SJCRH30 (cell line): ENCODE data around the gene CCNB2. TPM values are rescaled to one million over a fixed set of nuclear protein-coding genes. Genes with fewer than 3 reads are reported as not detected.
A peak's percentile ranks its signal among the peaks of the same experiment; 100 is the strongest.
"Not testable (repeated sequence)": the region's sequence is repeated elsewhere in the genome, so short reads cannot be mapped to it uniquely, and the experiment has no call there.

Source experiments
- DNase-seq, 2 experiments: peaks; one replicate each; pipeline ENCODE4 v3.0.0-alpha.2; 2015 to 2020
- H3K27ac ChIP-seq: fragments of 250-450 bp; sonication (Bioruptor Pico); 2 replicates; pipeline ENCODE4 v1.5.1; 2020; ENCODE audit warnings: mild to moderate bottlenecking, moderate library complexity
- H3K27me3 ChIP-seq: fragments of 250-450 bp; sonication (Bioruptor Pico); 2 replicates; pipeline ENCODE4 v1.5.1; 2020; ENCODE audit warnings: mild to moderate bottlenecking, moderate library complexity
- H3K36me3 ChIP-seq: fragments of 250-450 bp; sonication (Bioruptor Pico); 2 replicates; pipeline ENCODE4 v1.5.1; 2020; ENCODE audit warnings: mild to moderate bottlenecking, moderate library complexity
- H3K4me1 ChIP-seq: fragments of 250-450 bp; sonication (Bioruptor Pico); 2 replicates; pipeline ENCODE4 v1.5.1; 2020; ENCODE audit warnings: mild to moderate bottlenecking, moderate library complexity
- H3K4me3 ChIP-seq: fragments of 250-450 bp; sonication (Bioruptor Pico); 2 replicates; pipeline ENCODE4 v1.5.1; 2020; ENCODE audit warnings: mild to moderate bottlenecking, moderate library complexity
- H3K9me3 ChIP-seq: fragments of 250-450 bp; sonication (Bioruptor Pico); replicated peaks from 2 replicates; pipeline ENCODE4 v1.5.1; 2020; ENCODE audit warnings: mild to moderate bottlenecking, moderate library complexity
- total RNA-seq: library from RNA; depleted of rRNA; stranded (reverse); fragments of >200 nt; shearing (Covaris generic); gene quantifications from 2 replicates; pipeline ENCODE4 v1.2.3, GENCODE V29; 2014

CCNB2 gene
- total RNA-seq, 1 experiment from 2014 or later: 201 TPM

DNA sequence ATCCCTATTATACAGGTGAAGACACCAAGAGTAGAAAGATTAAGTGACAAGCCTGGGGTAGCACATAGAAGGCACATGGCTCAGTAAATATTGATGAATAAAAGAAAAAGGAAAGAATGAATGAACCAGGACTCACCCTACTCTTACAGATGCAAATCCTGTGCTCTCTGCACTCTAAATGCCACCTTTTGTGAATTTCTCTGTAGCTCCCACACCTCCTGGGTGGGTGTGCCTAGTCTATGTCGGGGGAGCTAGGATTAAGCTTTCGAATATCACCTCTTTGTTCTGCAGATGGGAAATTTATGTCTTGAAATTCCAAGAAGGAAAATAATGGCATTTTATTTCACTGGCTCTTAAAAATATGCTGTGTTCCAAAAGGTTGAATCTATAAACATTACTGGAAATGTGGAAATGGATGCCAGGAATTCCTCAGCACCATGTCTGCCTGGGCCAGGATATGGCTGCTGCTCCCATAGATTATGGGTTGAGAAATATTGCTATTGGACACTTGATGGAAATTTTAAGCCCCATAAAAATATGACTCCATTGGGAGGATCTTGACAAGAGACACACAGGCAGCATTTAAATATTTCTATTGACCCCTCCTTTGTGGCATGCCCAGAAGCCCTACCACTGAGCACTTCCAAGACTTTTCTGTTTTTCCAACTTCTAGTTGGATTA is 43.3 kb downstream of the CCNB2 start:
- Histone ChIP-seq H3K27ac (no peak overlapping the region), H3K4me1 (no peaks in the 10 kb centered on the region), H3K36me3 (peaks cover 63% of the 10 kb centered on the region), H3K27me3 (no peaks in the 10 kb centered on the region), H3K9me3 (no peaks in the 10 kb centered on the region), H3K4me3 (no peak overlapping the region)
- DNase-seq: no peak

DNA sequence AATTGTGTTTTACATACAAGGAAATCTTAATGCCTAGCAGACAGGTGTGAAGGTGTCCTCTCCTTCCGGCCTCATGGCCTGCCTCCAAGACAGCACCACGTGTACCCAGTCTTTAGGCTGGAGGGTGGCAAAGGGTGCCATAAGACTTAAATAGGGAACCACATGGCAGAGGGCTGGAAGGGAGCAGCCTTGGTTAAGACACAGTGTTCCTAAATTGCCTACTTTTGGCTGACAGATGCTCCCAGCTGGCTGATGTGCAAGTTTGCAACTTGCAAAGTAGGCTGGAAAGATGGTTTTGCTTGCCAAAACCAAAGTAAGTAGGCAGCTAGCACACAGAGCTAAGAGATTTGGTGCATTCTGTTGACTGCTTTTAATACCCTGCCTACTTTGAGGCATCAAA is 45.2 kb downstream of the CCNB2 start:
- H3K4me3 ChIP-seq: no peak overlapping the region
- no peak for DNase-seq
- H3K4me1 ChIP-seq: no peaks in the 10 kb centered on the region
- no peak overlapping the region for H3K27ac ChIP-seq
- H3K36me3 ChIP-seq: peaks cover 59% of the 10 kb centered on the region
- no peaks in the 10 kb centered on the region for H3K27me3 ChIP-seq
- no peaks in the 10 kb centered on the region for H3K9me3 ChIP-seq

DNA sequence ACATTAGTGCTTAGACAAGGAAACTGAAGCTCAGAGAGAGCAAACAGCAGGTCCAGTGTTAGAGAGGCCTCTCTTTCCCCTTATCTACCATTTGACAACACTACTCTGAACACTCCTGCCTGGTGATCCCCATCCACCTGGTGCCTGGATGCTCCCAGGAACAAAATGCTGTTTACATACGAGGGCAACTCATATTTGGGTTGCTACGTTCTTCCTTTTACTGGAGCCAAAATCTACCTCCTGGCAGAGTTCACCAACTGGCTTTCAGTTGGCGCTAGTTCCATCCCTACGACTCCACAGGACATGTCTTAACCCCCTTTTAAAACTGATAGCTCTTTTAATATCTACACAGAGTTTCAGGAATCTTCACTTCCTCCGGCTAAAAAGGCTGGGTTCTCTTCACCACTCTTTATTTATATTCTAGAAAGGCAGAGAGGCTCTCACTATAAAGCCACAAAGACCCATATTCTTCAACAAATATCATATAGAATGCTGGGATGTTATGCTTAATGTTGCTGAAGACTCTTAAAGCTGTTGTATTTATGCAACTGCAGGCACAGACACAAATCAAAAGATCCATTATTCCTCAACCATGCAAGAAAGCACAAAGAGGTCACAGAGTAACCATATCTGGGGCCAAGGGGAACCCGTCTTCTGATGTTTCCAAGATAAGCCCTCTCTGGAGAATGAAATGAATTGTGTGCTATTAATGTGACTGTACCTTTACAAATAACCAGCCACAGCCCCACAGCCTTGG is 47.9 kb downstream of the CCNB2 start:
- no peaks in the 10 kb centered on the region for H3K9me3 ChIP-seq
- no peak overlapping the region for H3K27ac ChIP-seq
- DNase-seq: no peak
- H3K36me3 ChIP-seq: peaks cover 62% of the 10 kb centered on the region
- no peaks in the 10 kb centered on the region for H3K4me1 ChIP-seq
- H3K4me3 ChIP-seq: no peak overlapping the region
- no peaks in the 10 kb centered on the region for H3K27me3 ChIP-seq

DNA sequence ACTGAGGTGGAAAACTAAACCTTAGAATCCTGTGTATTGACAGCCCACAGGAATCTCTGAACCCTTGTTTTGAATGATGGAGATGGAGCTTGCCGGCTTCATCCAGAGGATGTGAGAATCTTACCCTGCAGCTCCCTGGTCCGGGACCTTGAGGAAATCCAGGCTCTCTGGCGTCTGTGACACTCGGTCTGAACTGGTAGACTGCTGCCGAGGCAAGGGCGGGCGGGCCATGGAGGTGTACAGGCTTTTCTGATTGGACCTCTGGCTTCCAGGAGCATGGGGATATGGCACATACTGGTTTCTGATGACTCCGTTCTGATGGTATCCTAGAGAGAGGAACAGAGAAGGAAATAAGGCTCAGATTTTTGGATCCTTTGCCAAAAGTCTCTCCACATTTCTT is 48.5 kb downstream of the CCNB2 start:
- H3K4me3 ChIP-seq: no peak overlapping the region
- no peaks in the 10 kb centered on the region for H3K27me3 ChIP-seq
- peaks cover 60% of the 10 kb centered on the region for H3K36me3 ChIP-seq
- H3K9me3 ChIP-seq: no peaks in the 10 kb centered on the region
- H3K4me1 ChIP-seq: no peaks in the 10 kb centered on the region
- DNase-seq: no peak
- H3K27ac ChIP-seq: no peak overlapping the region

DNA sequence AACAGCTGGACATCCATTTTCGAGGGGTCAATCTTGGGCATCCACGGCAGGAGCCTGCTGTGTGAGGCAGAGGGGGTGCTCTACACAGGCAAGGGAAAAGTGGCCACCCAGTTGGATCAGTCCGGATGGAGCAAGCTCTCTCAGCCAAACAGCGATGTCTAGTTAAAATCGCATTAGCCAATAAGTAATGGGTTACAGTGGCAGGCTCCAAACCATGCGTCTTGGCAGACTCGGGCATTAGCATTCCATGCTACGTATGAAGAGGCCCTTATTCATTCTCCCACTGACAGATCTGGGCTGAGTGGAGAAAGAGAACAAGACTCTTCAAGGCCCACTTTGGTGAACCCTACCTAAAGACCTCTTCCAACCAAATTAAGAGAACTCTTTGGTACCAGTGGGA is 49.3 kb downstream of the CCNB2 start:
- Histone ChIP-seq H3K27me3 (no peaks in the 10 kb centered on the region), H3K9me3 (no peaks in the 10 kb centered on the region), H3K4me1 (no peaks in the 10 kb centered on the region), H3K27ac (no peak overlapping the region), H3K36me3 (peaks cover 59% of the 10 kb centered on the region), H3K4me3 (no peak overlapping the region)
- DNase-seq: no peak

DNA sequence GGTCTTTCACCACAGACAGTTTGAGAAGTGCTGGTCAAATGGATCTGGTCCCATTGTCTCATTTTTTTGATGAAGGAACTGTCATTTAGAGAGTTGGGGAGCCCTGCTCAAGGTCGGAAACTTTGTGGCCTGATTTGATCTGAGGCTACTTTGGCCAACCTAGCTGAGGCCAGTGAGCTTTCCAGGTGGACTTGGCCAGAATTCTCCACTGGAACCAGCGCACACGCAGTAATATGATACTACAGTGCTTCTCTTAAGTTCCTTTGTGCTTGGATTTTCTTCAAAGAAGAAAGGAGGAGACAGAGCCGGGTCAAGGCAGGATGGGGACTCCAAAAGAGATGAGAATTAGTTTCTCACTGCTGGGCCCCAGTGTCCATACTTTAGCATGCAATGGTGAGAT is 50.5 kb downstream of the CCNB2 start:
- Histone ChIP-seq H3K4me3 (no peak overlapping the region), H3K4me1 (no peaks in the 10 kb centered on the region), H3K27ac (no peak overlapping the region), H3K36me3 (peaks cover 56% of the 10 kb centered on the region), H3K9me3 (no peaks in the 10 kb centered on the region), H3K27me3 (no peaks in the 10 kb centered on the region)
- DNase-seq: no peak

DNA sequence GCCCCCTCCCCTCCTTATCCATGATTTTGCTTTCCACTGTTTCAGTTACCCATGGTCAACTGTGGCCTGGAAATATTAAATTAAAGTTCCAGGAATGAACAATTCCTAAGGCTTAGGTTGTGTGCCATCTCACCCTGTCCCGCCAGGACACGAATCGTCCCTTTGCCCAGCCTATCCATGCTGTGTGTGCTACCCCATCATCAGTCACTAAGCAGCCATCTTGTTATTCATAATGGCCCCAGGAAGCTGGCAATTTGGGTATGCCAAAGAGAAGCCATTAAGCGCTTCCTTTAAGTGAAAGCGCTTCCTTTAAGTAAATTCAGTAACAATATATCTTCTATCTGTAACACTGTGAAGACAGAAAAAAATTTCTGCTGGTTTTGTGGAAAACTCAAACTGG is 52.5 kb downstream of the CCNB2 start:
- Histone ChIP-seq H3K4me1 (no peaks in the 10 kb centered on the region), H3K36me3 (peaks cover 49% of the 10 kb centered on the region)

DNA sequence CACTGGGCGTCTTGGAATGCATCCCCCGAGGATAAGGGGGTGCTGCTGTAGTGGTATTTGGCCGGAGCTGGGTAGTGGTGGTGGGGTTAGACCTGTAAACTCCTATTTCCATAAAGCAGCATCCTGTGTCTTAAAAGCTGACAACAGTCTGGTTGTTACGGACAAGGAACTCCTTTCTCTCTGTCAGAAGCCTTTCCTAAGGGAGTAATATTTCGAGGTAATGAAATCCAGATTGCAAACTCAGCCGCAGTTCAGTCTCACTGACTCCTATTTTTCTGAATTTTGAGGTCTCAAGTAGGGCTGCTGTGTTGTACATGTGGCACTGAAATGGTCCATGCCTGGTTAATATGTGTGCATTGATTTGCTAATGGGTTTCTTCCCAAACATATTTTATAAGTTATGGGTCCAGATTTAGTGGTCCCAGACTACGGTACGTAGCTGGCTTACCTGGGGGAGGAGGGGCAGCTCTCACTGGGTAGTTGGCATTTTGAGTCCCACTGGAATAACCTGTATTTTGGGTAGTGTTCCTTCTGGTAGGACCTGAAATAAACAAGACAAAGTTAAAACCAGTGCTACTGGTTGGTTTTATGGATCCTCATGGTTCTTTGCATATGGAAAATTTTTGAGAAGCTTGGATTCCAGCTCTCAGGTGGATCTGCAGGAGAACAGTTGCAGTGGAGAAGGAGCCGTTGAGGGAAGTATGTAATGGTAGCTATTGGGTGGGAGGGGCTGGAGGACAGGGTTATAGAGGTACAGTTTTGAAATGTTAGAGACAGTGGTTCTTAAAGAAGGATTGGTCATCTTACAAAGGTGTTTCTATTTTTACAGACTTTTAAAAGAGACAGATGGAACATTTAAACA is 53.1 kb downstream of the CCNB2 start:
- H3K4me3 ChIP-seq: no peak overlapping the region
- H3K27me3 ChIP-seq: no peaks in the 10 kb centered on the region
- no peak overlapping the region for H3K27ac ChIP-seq
- no peaks in the 10 kb centered on the region for H3K9me3 ChIP-seq
- no peak for DNase-seq
- H3K36me3 ChIP-seq: peaks cover 45% of the 10 kb centered on the region
- no peaks in the 10 kb centered on the region for H3K4me1 ChIP-seq

More for the DNA sequence above, 52.5 kb downstream of the CCNB2 start:
- Histone ChIP-seq H3K27ac (no peak overlapping the region), H3K4me3 (no peak overlapping the region), H3K9me3 (no peaks in the 10 kb centered on the region), H3K27me3 (no peaks in the 10 kb centered on the region)
- DNase-seq: no peak

DNA sequence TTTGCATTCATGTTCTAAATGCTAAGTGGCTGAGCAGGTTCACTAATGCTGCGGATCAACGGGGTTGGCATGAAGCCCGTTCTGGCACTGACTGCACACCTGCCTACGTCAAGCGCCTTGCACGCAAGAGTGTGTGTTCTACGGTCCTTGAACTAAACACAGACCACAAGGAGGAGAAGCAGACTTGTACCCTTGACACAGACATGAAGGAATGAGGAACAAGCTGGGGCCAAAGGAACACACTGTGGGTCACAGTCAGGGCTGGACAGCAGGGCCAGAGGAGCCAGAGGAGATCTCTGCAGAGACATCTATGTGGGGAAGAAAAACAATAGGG is 53.7 kb downstream of the CCNB2 start:
- no peaks in the 10 kb centered on the region for H3K9me3 ChIP-seq
- no peak overlapping the region for H3K4me3 ChIP-seq
- H3K36me3 ChIP-seq: peaks cover 43% of the 10 kb centered on the region
- no peaks in the 10 kb centered on the region for H3K27me3 ChIP-seq
- H3K27ac ChIP-seq: no peak overlapping the region
- DNase-seq: no peak
- no peaks in the 10 kb centered on the region for H3K4me1 ChIP-seq

DNA sequence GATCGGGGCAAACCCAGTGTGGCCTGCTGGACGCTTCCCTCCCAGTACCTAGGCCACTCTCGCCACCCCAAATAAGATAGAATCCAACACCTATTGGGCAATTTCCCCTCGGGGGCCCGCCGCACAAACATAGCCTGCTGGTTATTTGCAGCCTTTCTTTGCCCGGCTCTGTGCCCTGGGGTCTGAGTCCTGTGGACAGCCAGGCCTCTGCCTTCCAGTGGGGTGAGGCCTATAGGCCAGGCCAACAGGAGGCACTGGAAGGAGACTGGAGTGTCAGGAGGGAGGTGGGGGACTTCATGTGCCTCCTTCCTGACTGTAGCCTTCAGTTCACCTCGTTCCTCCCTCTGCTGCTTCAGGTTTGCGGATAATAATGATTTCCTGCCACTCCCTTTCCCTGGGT is 54.3 kb downstream of the CCNB2 start:
- peaks cover 39% of the 10 kb centered on the region for H3K36me3 ChIP-seq
- DNase-seq: no peak

DNA sequence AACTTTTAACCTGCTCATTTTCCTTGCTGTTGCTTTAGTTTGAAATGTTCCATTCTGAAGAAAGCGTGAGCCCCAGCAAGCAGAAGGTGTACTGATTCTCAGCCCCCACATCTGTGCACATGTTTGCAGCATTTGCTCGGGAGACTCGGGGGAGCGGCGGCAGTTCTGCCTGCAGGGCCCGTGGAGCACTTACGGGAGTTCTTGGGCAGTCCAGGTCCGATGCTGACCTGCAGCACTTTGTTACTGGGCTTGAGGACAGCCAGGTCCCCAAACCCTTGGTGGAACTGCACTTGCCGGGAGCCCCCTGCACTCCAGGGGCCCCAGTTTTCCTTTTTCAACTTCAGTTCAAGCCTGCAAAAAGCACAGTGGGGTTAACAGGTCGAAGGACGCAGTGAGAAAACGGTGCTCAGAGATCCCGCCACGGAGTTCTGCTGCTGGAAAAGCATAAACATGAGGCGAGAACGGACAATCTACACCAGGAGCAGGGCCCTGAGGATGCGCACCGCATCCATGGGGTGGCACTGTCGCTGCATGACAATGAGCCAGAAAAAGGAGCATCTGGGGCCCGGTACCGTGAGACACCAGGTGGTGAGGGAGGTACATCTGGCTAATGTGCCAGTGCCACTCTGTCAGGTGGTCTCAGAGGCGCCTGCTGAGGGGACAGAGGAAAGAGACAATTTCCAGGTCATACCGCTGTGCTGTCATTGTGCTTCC is 56.1 kb downstream of the CCNB2 start:
- Histone ChIP-seq H3K27ac (no peak overlapping the region), H3K36me3 (peaks cover 41% of the 10 kb centered on the region), H3K4me3 (no peak overlapping the region), H3K9me3 (no peaks in the 10 kb centered on the region), H3K4me1 (peaks cover 8% of the 10 kb centered on the region; the same call in 1 of the 2 replicates), H3K27me3 (no peaks in the 10 kb centered on the region)
- no peak for DNase-seq

More for the DNA sequence above, 54.3 kb downstream of the CCNB2 start:
- Histone ChIP-seq H3K27ac (no peak overlapping the region), H3K9me3 (no peaks in the 10 kb centered on the region), H3K4me3 (no peak overlapping the region), H3K4me1 (no peaks in the 10 kb centered on the region), H3K27me3 (no peaks in the 10 kb centered on the region)

DNA sequence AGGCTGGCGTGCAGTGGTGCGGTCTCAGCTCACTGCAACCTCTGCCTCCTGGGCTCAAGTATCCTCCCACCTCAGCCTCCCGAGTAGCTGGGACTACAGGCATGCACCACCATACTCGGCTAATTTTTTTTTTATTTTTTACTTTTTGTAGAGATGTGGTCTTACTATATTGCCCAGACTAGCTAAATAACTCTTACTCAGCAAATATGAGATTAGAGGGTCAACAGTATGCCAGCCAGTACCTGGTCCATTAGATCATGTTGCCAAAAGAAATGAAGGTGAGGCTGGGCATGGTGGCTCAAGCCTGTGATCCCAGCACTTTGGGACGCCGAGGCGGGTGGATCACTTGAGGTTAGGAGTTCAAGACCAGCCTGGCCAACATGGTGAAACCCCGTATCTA is 57.1 kb downstream of the CCNB2 start:
- not testable (repeated sequence) for H3K27ac ChIP-seq, H3K4me3 ChIP-seq, H3K27me3 ChIP-seq, H3K9me3 ChIP-seq, DNase-seq
- H3K36me3 ChIP-seq: peaks cover 40% of the 10 kb centered on the region
- H3K4me1 ChIP-seq: peaks cover 18% of the 10 kb centered on the region

DNA sequence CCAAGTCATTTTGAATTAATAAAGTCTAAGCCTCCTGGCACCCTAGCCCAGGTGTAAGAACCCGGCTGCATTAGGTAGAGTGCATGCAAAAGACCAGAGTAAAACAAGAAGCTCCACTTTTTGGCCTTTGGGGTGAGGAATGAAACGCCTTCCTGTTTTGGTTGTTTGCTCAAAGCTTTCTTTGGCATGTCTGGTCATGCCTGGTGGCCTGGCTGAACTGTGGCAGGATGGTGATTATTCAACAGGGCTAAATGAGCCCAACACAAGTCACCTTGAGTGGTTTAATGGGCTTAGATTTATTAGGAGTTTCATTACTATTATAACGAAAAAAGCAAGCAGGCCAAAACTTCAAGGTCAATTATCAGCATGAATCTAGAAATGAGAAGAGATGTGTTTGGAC is 60.8 kb downstream of the CCNB2 start:
- Histone ChIP-seq H3K27ac (no peak overlapping the region), H3K27me3 (no peaks in the 10 kb centered on the region), H3K9me3 (no peaks in the 10 kb centered on the region), H3K36me3 (peaks cover 39% of the 10 kb centered on the region), H3K4me3 (no peak overlapping the region), H3K4me1 (peaks cover 19% of the 10 kb centered on the region)
- peak in 1 of 2 experiments; percentile 36 for DNase-seq

DNA sequence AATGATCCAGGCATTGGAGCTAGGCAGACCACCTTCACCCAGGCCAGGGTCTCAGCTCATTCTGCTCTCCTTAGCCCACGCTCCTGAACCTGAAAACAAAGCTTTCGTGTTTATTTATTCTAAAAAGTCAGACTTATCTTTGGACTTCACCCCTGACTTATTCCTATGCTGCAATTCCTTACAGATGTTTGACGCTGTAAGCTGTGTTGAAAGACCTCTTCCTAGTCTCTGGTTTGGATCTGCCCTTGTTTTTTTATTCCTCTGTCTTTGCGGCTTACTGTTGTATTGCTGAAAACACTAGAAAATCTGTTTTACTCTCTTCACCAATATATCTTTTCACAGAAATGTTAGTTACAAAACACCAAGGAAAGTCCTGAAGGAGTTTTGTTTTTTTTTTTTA is 61.2 kb downstream of the CCNB2 start:
- H3K27me3 ChIP-seq: no peaks in the 10 kb centered on the region
- peaks cover 39% of the 10 kb centered on the region for H3K36me3 ChIP-seq
- no peaks in the 10 kb centered on the region for H3K9me3 ChIP-seq
- peaks cover 19% of the 10 kb centered on the region for H3K4me1 ChIP-seq
- no peak overlapping the region for H3K4me3 ChIP-seq
- H3K27ac ChIP-seq: no peak overlapping the region
- DNase-seq: no peak
